PC-3 (cell line): ENCODE results near the gene ZNF646. TPM values are rescaled to one million over a fixed set of nuclear protein-coding genes. Genes with fewer than 3 reads are reported as not detected.

ENCODE experiments used
- ATAC-seq: fragments of 200-7000 bp; cut with Tn5 transposase; 2 replicates; pipeline ENCODE4 v1.9.1; 2020; ENCODE audit warnings: mild to moderate bottlenecking, moderate library complexity
- BruUV-seq: library from RNA; stranded (reverse); fragments of 400-500 nt; replicated peaks from 2 replicates; lab custom pipeline; 2021; lab: Mats Ljungman, UMichigan
- CTCF ChIA-PET: fragments of 300-600 bp; sonication (Branson Sonifier 250); formaldehyde crosslinking; loops from one replicate; lab custom pipeline; 2022; ENCODE audit warnings: antibody characterized with exemption; lab: Charles Lee
- POLR2A ChIA-PET: fragments of 300-600 bp; sonication (Branson Sonifier 250); formaldehyde crosslinking; loops from one replicate; lab custom pipeline; 2022; ENCODE audit warnings: antibody characterized with exemption; ENCODE audit not compliant: unreplicated experiment; lab: Charles Lee
- DNase-seq: peaks from one replicate; pipeline ENCODE4 v3.0.0-alpha.2; 2015
- H2AFZ ChIP-seq: fragments of 300-600 bp; sonication (generic); 2 replicates; pipeline ENCODE4 v1.6.0; 2016; ENCODE audit warnings: antibody characterized with exemption, low read length
- H3F3A ChIP-seq: fragments of 300-600 bp; sonication (generic); one replicate; pipeline ENCODE4 v1.6.0; 2017; ENCODE audit warnings: antibody characterized with exemption, low read length, control low read depth, mild to moderate bottlenecking; ENCODE audit not compliant: unreplicated experiment
- H3K27ac ChIP-seq: fragments of 300-600 bp; sonication (generic); 2 replicates; pipeline ENCODE4 v1.5.1; 2016; ENCODE audit warnings: mild to moderate bottlenecking, low read length
- H3K27me3 ChIP-seq: fragments of 300-600 bp; sonication (generic); 2 replicates; pipeline ENCODE4 v1.6.1; 2016; ENCODE audit warnings: low read length, mixed read lengths
- H3K36me3 ChIP-seq: fragments of 300-600 bp; sonication (generic); 2 replicates; pipeline ENCODE4 v1.6.1; 2016; ENCODE audit warnings: low read depth, mixed run types, low read length, mixed read lengths
- H3K4me1 ChIP-seq: fragments of 300-600 bp; sonication (generic); 2 replicates; pipeline ENCODE4 v1.5.1; 2016; ENCODE audit warnings: low read length; ENCODE audit not compliant: insufficient read depth
- H3K4me2 ChIP-seq: fragments of 300-600 bp; sonication (generic); 2 replicates; pipeline ENCODE4 v1.6.0; 2016; ENCODE audit warnings: low read length
- H3K4me3 ChIP-seq: fragments of 300-600 bp; sonication (generic); 2 replicates; pipeline ENCODE4 v1.5.1; 2016; ENCODE audit warnings: mild to moderate bottlenecking, low read length, mixed read lengths
- H3K79me2 ChIP-seq: fragments of 300-600 bp; sonication (generic); 2 replicates; pipeline ENCODE4 v1.6.1; 2017; ENCODE audit warnings: low read length, mixed read lengths
- H3K9ac ChIP-seq: fragments of 300-600 bp; sonication (generic); 2 replicates; pipeline ENCODE4 v1.6.0; 2016; ENCODE audit warnings: mild to moderate bottlenecking, low read length
- H3K9me2 ChIP-seq: fragments of 300-600 bp; sonication (generic); replicated peaks from 2 replicates; pipeline ENCODE4 v1.6.1; 2016; ENCODE audit warnings: mixed run types, low read length, mixed read lengths
- H3K9me3 ChIP-seq: fragments of 300-600 bp; sonication (generic); 2 replicates; pipeline ENCODE4 v1.6.1; 2016; ENCODE audit warnings: low read length, mixed read lengths
- H4K20me1 ChIP-seq: fragments of 300-600 bp; sonication (generic); 2 replicates; pipeline ENCODE4 v1.6.1; 2016; ENCODE audit warnings: low read length, mixed read lengths
- CTCF ChIP-seq: fragments of 300-600 bp; sonication (generic); conservative IDR thresholded peaks from 2 replicates; pipeline ENCODE4 v1.5.1; 2017; ENCODE audit warnings: antibody characterized with exemption, low read depth, mild to moderate bottlenecking, low read length
- EZH2 ChIP-seq: fragments of 300-600 bp; sonication (generic); IDR thresholded peaks from one replicate; pipeline ENCODE4 v1.6.1; 2017; ENCODE audit warnings: antibody characterized with exemption, mild to moderate bottlenecking, low read length; ENCODE audit not compliant: unreplicated experiment
- EZH2phosphoT487 ChIP-seq: fragments of 300-600 bp; sonication (generic); IDR thresholded peaks from 2 replicates; pipeline ENCODE4 v1.6.1; 2018; ENCODE audit warnings: mild to moderate bottlenecking, antibody characterized with exemption, low read length, borderline replicate concordance
- intact Hi-C: fragments of 100-400 bp; cut with micrococcal nuclease; formaldehyde crosslinking; loops from 2 replicates; pipeline ENCODE4 v1.9.0; 2023
- total RNA-seq: library from RNA; depleted of rRNA; stranded (reverse); fragments of >200 nt; gene quantifications from 2 replicates; pipeline ENCODE4 v1.2.3, GENCODE V29; 2014

ZNF646 gene
- total RNA-seq, 1 experiment from 2014 or later: 8.5 TPM

DNA sequence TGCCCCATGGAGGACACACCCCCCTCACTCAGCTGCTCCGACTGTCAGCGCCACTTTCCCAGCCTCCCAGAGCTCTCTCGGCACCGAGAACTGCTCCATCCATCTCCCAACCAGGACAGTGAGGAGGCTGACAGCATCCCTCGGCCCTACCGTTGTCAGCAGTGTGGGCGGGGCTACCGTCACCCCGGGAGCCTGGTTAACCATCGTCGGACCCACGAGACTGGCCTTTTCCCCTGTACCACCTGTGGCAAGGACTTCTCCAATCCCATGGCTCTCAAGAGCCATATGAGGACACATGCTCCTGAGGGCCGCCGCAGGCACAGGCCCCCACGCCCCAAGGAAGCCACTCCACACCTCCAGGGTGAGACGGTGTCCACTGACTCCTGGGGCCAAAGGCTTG is 2.1 kb downstream of the ZNF646 start:
- CTCF ChIA-PET: no interaction called here
- intact Hi-C loops: no loop called here

DNA sequence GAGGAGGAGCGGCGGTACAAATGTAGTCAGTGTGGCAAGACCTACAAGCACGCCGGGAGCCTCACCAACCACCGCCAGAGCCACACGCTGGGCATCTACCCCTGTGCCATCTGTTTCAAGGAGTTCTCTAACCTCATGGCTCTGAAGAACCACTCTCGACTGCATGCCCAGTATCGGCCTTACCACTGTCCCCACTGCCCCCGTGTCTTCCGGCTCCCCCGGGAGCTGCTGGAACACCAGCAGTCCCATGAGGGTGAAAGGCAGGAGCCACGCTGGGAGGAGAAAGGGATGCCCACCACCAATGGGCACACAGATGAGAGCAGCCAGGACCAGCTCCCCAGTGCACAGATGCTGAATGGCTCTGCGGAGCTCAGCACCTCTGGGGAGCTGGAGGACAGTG is 2.8 kb downstream of the ZNF646 start:
- H3K9ac ChIP-seq: no peak overlapping the region
- CTCF ChIA-PET: no interaction called here
- BruUV-seq: no TSS peak
- TF ChIP-seq CTCF: no peak
- no peak for TF ChIP-seq EZH2phosphoT487
- no peak for TF ChIP-seq EZH2
- no peak for ATAC-seq
- H3K27ac ChIP-seq: no peak overlapping the region
- no peaks in the 10 kb centered on the region for H3K27me3 ChIP-seq
- H3K4me3 ChIP-seq: no peak overlapping the region
- H3K4me2 ChIP-seq: no peak overlapping the region
- no peaks in the 10 kb centered on the region for H3K9me3 ChIP-seq
- intact Hi-C loops: no loop called here
- 0 out of 2 replicates have a peak, but pooled peaks cover 8% of the 10 kb centered on the region for H3K4me1 ChIP-seq
- no peaks in the 10 kb centered on the region for H4K20me1 ChIP-seq
- POLR2A ChIA-PET: no interaction called here
- no peaks in the 10 kb centered on the region for H3F3A ChIP-seq
- DNase-seq: no peak
- H3K79me2 ChIP-seq: peaks cover 46% of the 10 kb centered on the region
- peaks cover 10% of the 10 kb centered on the region for H3K36me3 ChIP-seq
- H2AFZ ChIP-seq: no peak overlapping the region
- no peaks in the 10 kb centered on the region for H3K9me2 ChIP-seq

More for the DNA sequence above, 2.1 kb downstream of the ZNF646 start:
- no peak for ATAC-seq
- no peak for DNase-seq
- Histone ChIP-seq H3K4me1 (peaks cover 15% of the 10 kb centered on the region; the same call in 1 of the 2 replicates), H2AFZ (no peak overlapping the region), H3K9me3 (no peaks in the 10 kb centered on the region), H3K9ac (no peak overlapping the region), H3K9me2 (no peaks in the 10 kb centered on the region), H3K4me2 (no peak overlapping the region), H3K79me2 (peaks cover 53% of the 10 kb centered on the region), H3K27ac (no peak overlapping the region), H3F3A (no peaks in the 10 kb centered on the region), H3K27me3 (no peaks in the 10 kb centered on the region), H3K4me3 (no peak overlapping the region), H4K20me1 (no peaks in the 10 kb centered on the region), H3K36me3 (peaks cover 10% of the 10 kb centered on the region)
- POLR2A ChIA-PET: no interaction called here
- no TSS peak for BruUV-seq
- TF ChIP-seq CTCF (no peak), EZH2 (no peak), EZH2phosphoT487 (no peak)

- intact Hi-C loops: no loop called here
Observed at GRCh38 chr16:31077592-31078396, 3.6 kb downstream of the ZNF646 start.

More at GRCh38 chr16:31077592-31078396, 3.6 kb downstream of the ZNF646 start:
- Histone ChIP-seq H3K27ac (no peak overlapping the region), H3K36me3 (peaks cover 10% of the 10 kb centered on the region), H3K9me3 (no peaks in the 10 kb centered on the region), H3K4me1 (0 out of 2 replicates have a peak, but pooled peaks cover 6% of the 10 kb centered on the region), H3F3A (no peaks in the 10 kb centered on the region), H3K9ac (no peak overlapping the region), H2AFZ (no peak overlapping the region), H3K4me3 (no peak overlapping the region), H3K79me2 (peaks cover 38% of the 10 kb centered on the region), H3K27me3 (no peaks in the 10 kb centered on the region), H3K9me2 (no peaks in the 10 kb centered on the region), H4K20me1 (no peaks in the 10 kb centered on the region), H3K4me2 (no peak overlapping the region)
- DNase-seq: no peak
- ChIA-PET POLR2A (no interaction called here), CTCF (no interaction called here)
- BruUV-seq: no TSS peak
- no peak for ATAC-seq
- TF ChIP-seq EZH2 (no peak), CTCF (no peak), EZH2phosphoT487 (no peak)
